Stimulated activated CD4-positive, alpha-beta T cell treated with anti-CD3 and anti-CD28 coated beads, Interleukin-2, amount 100 ng/mL, for 24 hours (primary cell): ENCODE data around the gene TAF6L.
"Not testable (repeated sequence)": the region's sequence is repeated elsewhere in the genome, so short reads cannot be mapped to it uniquely, and the experiment has no call there.

ENCODE experiments used
- DNase-seq, 2 donors: peaks; one replicate each; pipeline ENCODE4 v3.0.0-alpha.2; 2020

Gene TAF6L

GRCh38 chr11:62805961-62806441 is 34.8 kb downstream of the TAF6L start:
- peak; percentile 27 to 34 for DNase-seq

DNA sequence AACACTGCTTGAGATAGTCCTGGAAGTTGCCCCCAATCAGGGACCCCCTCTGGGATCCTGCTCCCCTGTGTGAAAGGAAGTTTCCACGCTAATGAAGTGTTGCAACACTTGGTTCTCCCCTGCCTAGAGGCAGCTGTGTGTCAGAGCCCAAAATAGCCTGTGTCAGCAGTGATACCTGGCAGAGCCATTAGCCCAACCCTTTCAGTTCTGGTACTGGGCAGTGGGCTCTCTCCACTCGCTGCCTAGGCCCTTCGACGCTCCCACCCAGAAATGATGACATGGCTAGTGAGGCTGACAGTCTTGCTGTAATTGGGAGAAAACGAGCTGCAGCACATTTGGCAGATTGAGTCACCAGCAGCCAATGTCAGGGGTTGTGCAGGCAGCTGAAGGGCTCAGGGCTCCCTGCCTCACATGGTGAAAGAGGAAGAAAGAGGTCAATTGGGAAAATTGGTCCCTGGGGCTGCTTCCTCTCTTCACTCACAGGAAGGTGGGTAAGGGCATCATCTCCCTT is 35.5 kb downstream of the TAF6L start:
- DNase-seq, result no peak

DNA sequence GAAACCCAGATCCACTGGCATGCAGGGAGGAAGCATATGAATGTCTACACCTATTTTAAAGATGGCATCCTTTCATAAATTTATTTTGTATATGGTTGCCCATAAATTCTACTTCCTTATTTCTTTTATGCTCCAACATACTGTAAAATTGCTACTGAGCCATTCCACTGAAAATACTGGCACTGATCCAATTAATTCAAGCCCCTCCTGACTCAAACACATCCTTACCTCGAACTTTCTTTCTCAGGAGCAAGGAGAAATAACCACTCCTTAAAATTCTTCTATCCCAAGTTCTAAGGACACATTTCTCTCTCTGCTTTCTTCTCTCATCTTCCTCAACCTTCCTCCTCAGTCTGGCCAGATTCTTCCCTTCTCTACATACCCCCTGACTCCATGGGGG is 39.6 kb downstream of the TAF6L start:
- DNase-seq, result no peak

- no peak for DNase-seq
Observed at GRCh38 chr11:62811659-62812058, 40.5 kb downstream of the TAF6L start.

DNA sequence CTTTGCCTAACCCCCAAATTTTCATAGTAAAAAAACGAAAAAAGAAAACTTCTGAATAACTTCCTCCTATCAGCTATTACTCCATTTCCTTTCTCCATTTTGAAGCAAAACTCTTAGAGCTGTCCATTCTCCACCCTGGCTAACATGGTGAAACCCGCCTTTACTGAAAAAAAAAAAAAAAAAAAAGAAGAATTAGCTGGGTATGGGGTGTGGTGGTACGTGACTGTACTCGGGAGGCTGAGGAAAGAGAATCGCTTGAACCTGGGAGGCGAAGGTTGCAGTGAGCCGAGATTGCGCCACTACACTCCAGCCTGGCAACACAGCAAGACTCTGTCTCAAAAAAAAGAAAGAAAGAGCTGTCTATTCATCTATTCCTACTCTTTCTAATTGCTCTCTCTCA is 45.4 kb downstream of the TAF6L start:
- no peak for DNase-seq

GRCh38 chr11:62817129-62817528 is 45.9 kb downstream of the TAF6L start:
- no peak for DNase-seq

DNA sequence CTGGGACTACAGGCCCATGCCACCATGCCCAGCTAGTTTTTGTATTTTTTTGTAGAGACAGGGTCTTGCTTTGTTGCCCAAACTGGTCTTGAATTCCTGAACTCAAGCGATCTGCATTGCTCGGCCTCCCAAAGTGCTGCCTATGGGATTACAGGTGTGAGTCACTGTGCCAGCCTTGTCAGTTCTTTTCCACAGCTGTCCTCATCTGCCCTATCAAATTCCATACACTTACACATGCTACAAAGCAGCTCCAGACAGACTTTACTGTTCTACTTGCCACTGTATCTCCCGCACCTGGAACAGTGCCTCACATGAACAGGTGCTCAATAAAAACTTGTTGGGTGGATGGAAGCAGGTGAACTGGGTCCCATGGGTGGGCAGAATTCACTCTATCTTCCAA is 52.5 kb downstream of the TAF6L start:
- no peak for DNase-seq

DNA sequence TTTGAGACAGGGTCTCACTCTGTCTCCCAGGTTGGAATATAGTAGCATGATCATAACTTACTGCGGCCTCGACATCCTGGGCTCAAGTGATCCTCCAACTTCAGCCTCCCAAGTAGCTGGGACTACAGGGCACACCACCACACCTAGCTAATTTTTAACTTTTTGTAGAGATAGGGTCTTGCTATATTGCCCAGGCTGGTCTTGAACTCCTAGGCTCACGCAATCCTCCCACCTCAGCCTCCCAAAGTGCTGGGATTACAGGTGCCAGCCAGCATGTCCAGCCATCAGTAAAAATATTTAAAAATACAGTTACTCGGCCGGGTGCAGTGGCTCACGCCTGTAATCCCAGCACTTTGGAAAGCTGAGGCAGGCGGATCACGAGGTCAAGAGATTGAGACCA is 56.9 kb downstream of the TAF6L start:
- DNase-seq, result not testable (repeated sequence)

GRCh38 chr11:62830904-62831519 is 59.8 kb downstream of the TAF6L start:
- no peak for DNase-seq

DNA sequence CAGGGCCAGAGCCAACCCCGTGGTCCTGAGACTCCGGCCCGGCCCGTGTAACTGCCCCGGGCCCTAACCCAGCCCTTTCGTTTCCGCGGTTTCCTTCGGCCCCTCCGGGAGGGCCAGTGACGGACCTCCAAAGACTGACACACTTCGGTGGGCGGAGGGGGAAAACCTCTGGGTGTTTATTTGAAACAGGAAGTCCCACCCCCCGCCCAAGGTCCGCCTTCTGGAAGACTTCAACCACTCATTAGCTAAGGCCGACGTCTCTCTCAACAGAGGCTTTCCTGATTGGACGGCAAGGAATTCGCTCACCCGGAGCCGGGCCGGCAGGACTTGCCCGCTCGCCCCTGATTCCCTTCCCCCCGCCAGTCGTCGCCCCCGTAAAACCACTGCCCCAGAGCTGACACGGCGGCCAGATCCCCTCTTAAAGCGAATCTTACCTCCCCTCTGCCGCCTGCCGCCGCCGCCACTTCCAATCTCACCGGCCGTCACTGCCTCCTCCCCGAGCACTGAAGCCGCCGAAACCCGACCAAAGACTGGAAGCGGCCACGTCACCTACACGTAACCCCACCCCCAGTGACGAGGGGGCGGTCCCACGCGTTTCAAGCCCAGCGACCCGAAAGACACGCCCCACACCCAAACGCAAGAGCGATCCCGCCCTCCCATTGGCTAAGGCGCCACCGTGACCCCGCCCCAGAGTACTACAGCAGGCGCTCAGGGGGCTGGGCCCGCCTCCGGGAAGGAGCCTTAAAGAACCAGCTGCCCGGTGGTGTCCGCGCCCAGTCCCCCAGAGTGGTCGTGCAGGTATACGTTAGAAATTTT is 60.5 kb downstream of the TAF6L start, which contains the start of gene STX5:
Gene STX5, minus strand, starts transcription at position 532 of the 816 bp plus-strand sequence. CDS start 808 bp downstream, outside the sequence.
- peak; percentile 100 for DNase-seq

DNA sequence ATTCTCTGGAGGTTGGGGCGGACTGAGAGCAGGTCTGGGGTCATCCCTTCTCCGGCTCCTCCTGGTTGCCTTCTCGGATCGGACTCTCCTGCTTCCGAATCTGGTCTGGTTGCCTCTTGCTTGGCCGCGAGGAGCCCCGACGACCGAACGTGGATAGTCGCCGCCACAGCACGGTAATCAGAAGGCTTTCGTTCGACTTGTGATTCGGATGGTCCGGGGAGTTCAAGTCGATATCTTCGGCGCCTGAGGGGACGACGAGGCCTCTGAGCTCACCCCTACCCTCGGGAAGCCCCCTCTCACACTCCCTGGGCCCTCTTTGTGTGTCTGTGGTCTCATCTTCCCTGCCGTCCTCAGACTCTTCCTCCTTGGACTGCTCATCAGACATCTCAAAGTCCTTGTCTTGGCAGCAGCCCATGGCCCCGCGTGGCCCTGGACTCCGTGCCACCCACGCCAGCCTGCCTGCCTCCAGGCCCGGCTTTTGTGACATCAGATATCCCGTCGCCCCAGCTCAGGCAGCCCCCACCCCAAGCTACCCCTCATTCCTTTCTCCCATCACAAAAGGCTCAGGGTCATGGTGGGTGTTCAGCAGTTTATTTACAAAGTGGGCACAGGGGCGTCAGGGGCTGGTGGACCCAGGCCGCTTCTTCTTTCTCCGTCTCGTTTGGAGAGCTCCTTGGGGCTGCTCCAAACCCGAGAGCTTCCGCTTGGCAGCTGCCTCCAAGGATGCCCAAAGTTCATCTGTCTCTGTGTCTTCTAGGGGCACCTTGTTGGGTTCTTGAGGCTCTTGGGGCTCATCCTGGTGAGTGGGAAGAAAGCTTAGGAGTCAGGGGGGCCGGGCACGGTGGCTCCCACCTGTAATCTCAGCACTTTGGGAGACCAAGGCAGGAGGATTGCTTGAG is 61.4 kb downstream of the TAF6L start, which contains the start of gene TEX54:
Gene TEX54, minus strand, starts transcription at position 506 of the 899 bp plus-strand sequence.
- no peak for DNase-seq

DNA sequence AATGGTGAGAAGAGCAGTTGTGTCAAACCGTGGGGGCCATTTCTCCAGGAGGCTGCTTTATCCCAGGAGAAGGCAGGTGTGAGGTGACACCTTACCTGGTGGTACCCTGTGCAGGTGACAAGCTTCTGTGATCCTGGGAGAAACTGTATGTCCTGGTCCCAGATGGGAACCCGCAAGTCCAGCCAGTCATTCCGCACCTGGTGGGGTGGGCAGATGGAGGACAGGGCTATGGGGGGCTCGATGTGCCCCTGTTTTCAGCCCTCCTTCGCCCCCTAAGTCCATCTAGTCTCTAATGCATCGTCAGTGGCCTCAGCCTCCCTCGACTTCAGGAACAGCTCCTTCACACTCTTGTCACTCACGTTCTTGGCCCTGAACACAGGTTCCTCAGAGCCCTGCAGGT is 64.1 kb downstream of the TAF6L start:
- DNase-seq, result no peak
